ENCODE results near the gene MPPE1. TPM values are rescaled to one million over a fixed set of nuclear protein-coding genes. Genes with fewer than 3 reads are reported as not detected.

MPPE1 gene
- total and polyA plus RNA-seq, 2 of the 4 experiments (the other 2 are of a cell fraction), result 13.8 to 19.9 TPM

DNA sequence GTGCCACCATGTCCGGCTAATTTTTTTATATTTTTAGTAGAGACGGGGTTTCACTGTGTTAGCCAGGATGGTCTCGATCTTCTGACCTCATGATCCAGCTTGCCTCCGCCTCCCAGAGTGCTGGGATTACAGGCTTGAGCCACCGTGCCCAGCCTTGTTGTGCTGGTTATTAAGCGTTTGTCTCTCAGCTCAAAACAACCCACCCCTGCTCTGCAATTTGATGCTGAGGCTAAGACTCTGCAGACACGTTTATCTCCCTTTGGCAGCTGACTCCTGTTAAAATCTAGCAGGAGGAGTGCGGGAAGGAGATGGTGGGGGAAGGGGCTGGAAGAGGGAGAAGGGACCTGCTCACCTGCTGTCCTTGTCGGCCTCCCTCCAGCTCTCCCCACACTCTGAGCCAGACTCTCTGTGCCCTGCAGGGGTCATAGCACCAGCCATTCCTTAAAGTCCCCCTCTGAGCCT is 43.3 kb upstream of the MPPE1 start:
- ChIA-PET POLR2A (ENCODE audit: unreplicated experiment) (no interaction called here), CTCF (interaction anchor here (0.7 kb wide), 1 partner anchor 29 kb away, joined by 3 read pairs; no protein-coding TSS in a partner anchor)
- dilution Hi-C loops (cut with HindIII; ENCODE audit: low sequenced_read_pairs, unreplicated experiment) (no loop called here), in situ Hi-C loops (cut with MboI; ENCODE audit: low sequenced_read_pairs) (no loop called here), intact Hi-C loops (cut with micrococcal nuclease) (no loop called here)
- Histone ChIP-seq H3K79me1 (ENCODE audit: low read depth in 1 of 2, low read length in 2 of 2) (no peaks in the 10 kb centered on the region; a peak in 1 of 4 replicates), H4K20me1 (ENCODE audit: insufficient read depth, low read length) (no peaks in the 10 kb centered on the region), H3K9me1 (ENCODE audit: insufficient read depth, low read length) (0 out of 2 replicates have a peak, but pooled peaks cover 2% of the 10 kb centered on the region), H3K14ac (replicated peaks; ENCODE audit: low read depth, low read length) (no peak overlapping the region), H4K91ac (ENCODE audit: insufficient read depth, low read depth, low read length) (peak overlapping the region; percentile 69; the same call in 1 of the 2 replicates), H2AFZ (replicated peaks; ENCODE audit: low read length, poor library complexity) (peak overlapping the region; percentile 72), H3K4me3 (ENCODE audit: insufficient read depth, low read depth, low read length) (no peak overlapping the region), H3K23ac (ENCODE audit: low read depth, low read length) (peak overlapping the region; percentile 66; the same call in 1 of the 2 replicates), H3K9ac (ENCODE audit: low read depth, low read length) (no peak overlapping the region), H3K36me3 (ENCODE audit: control insufficient read depth, insufficient read depth, low read length) (no peaks in the 10 kb centered on the region), H4K8ac (ENCODE audit: low read depth in 2 of 2, low read length in 2 of 2) (peak overlapping the region; percentile 64 to 72; a peak in 2 of 4 replicates), H3K4me2 (ENCODE audit: low read depth, low read length) (no peak overlapping the region), H3K9me3 (ENCODE audit: control insufficient read depth, insufficient read depth, low read length) (no peaks in the 10 kb centered on the region), H3K27me3 (ENCODE audit: control insufficient read depth, insufficient read depth, low read length) (no peaks in the 10 kb centered on the region), H3K4ac (ENCODE audit: low read depth, low read length) (peak overlapping the region; percentile 68), H2BK5ac (ENCODE audit: low read depth, low read length, poor library complexity, severe bottlenecking) (peak overlapping the region; percentile 15), H3K18ac (ENCODE audit: low read depth, low read length) (peak overlapping the region; percentile 58), H2AK5ac (ENCODE audit: low read depth, low read length) (peak overlapping the region; percentile 64), H2BK15ac (ENCODE audit: low read depth, low read length) (peak overlapping the region; percentile 88; the same call in 2 of the 3 replicates), H3K4me1 (ENCODE audit: control insufficient read depth, insufficient read depth, low read length) (peaks cover 31% of the 10 kb centered on the region), H2AK9ac (replicated peaks; ENCODE audit: low read depth, low read length, poor library complexity) (peak overlapping the region; percentile 76), H2BK20ac (ENCODE audit: low read depth, low read length) (peak overlapping the region; percentile 85), H3K27ac (ENCODE audit: insufficient read depth, low read length) (peak overlapping the region; percentile 2; the same call in 1 of the 2 replicates), H2BK120ac (ENCODE audit: low read depth, low read length) (peak overlapping the region; percentile 65), H3K56ac (ENCODE audit: extremely low read depth, insufficient read depth, low read length) (no peak overlapping the region), H4K5ac (ENCODE audit: low read depth, low read length) (peak overlapping the region; percentile 70)
- 53% methylated on average over 3 of the region's 9 CpGs; no CpG with 5 or more reads in 1 of the 2 experiments for WGBS, 2 experiments (ENCODE audit: extremely low coverage in 2 of 2, insufficient read length in 1 of 2)
- no peak for DNase-seq
- no peak for TF ChIP-seq BHLHE40 (IDR thresholded peaks at IDR 0.05; ENCODE audit: low read depth, low read length)
- no peak for TF ChIP-seq MAFK (IDR thresholded peaks at IDR 0.05; ENCODE audit: low read depth, low read length)
- no peak for TF ChIP-seq RCOR1 (IDR thresholded peaks at IDR 0.05; ENCODE audit: insufficient replicate concordance, low read length)
- no peak for TF ChIP-seq NFE2L2 (IDR thresholded peaks at IDR 0.05; ENCODE audit: low read depth, low read length)
- no peak for TF ChIP-seq SMC3 (IDR thresholded peaks at IDR 0.05; ENCODE audit: low read depth, low read length)
- no peak for TF ChIP-seq POLR2A (IDR thresholded peaks at IDR 0.05; ENCODE audit: low read depth, low read length)
- TF ChIP-seq, protein P1, sequence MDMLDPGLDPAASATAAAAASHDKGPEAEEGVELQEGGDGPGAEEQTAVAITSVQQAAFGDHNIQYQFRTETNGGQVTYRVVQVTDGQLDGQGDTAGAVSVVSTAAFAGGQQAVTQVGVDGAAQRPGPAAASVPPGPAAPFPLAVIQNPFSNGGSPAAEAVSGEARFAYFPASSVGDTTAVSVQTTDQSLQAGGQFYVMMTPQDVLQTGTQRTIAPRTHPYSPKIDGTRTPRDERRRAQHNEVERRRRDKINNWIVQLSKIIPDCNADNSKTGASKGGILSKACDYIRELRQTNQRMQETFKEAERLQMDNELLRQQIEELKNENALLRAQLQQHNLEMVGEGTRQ (IDR thresholded peaks at IDR 0.05; ENCODE audit: low read depth, low read length), result no peak
- TF ChIP-seq RFX5 (IDR thresholded peaks at IDR 0.05; ENCODE audit: low read depth, low read length), result no peak
- no peak for TF ChIP-seq CHD1 (IDR thresholded peaks at IDR 0.05; ENCODE audit: low read depth, low read length)
- TF ChIP-seq CEBPB (IDR thresholded peaks at IDR 0.05; ENCODE audit: low read depth, low read length), result no peak
- TF ChIP-seq, protein P2, sequence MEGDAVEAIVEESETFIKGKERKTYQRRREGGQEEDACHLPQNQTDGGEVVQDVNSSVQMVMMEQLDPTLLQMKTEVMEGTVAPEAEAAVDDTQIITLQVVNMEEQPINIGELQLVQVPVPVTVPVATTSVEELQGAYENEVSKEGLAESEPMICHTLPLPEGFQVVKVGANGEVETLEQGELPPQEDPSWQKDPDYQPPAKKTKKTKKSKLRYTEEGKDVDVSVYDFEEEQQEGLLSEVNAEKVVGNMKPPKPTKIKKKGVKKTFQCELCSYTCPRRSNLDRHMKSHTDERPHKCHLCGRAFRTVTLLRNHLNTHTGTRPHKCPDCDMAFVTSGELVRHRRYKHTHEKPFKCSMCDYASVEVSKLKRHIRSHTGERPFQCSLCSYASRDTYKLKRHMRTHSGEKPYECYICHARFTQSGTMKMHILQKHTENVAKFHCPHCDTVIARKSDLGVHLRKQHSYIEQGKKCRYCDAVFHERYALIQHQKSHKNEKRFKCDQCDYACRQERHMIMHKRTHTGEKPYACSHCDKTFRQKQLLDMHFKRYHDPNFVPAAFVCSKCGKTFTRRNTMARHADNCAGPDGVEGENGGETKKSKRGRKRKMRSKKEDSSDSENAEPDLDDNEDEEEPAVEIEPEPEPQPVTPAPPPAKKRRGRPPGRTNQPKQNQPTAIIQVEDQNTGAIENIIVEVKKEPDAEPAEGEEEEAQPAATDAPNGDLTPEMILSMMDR (conservative IDR thresholded peaks at IDR 0.05; ENCODE audit: low read depth, low read length), result no peak
- TF ChIP-seq, protein P3, sequence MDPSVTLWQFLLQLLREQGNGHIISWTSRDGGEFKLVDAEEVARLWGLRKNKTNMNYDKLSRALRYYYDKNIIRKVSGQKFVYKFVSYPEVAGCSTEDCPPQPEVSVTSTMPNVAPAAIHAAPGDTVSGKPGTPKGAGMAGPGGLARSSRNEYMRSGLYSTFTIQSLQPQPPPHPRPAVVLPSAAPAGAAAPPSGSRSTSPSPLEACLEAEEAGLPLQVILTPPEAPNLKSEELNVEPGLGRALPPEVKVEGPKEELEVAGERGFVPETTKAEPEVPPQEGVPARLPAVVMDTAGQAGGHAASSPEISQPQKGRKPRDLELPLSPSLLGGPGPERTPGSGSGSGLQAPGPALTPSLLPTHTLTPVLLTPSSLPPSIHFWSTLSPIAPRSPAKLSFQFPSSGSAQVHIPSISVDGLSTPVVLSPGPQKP (IDR thresholded peaks at IDR 0.05; ENCODE audit: borderline replicate concordance, low read depth, low read length), result no peak
- TF ChIP-seq MAZ (IDR thresholded peaks at IDR 0.05; ENCODE audit: borderline replicate concordance, low read depth, low read length), result no peak
- TF ChIP-seq MXI1 (IDR thresholded peaks at IDR 0.05; ENCODE audit: borderline replicate concordance, low read depth, low read length), result no peak
- no peak for TF ChIP-seq RAD21 (IDR thresholded peaks at IDR 0.05; ENCODE audit: low read length)
- no peak for TF ChIP-seq FOS (IDR thresholded peaks at IDR 0.05; ENCODE audit: low read depth, low read length)
- ATAC-seq (ENCODE audit: low read depth), result no peak
- no TSS peak for BruUV-seq (replicated peaks)

All from IMR-90 (cell line).